GM18526 (cell line): ENCODE results near the gene NCCRP1.

Experiments used
- POLR2A ChIP-seq: IDR thresholded peaks from 3 replicates; pipeline ENCODE4 v1.6.1; 2011; ENCODE audit not compliant: insufficient read length; ENCODE audit errors: extremely low read depth

The NCCRP1 gene

DNA sequence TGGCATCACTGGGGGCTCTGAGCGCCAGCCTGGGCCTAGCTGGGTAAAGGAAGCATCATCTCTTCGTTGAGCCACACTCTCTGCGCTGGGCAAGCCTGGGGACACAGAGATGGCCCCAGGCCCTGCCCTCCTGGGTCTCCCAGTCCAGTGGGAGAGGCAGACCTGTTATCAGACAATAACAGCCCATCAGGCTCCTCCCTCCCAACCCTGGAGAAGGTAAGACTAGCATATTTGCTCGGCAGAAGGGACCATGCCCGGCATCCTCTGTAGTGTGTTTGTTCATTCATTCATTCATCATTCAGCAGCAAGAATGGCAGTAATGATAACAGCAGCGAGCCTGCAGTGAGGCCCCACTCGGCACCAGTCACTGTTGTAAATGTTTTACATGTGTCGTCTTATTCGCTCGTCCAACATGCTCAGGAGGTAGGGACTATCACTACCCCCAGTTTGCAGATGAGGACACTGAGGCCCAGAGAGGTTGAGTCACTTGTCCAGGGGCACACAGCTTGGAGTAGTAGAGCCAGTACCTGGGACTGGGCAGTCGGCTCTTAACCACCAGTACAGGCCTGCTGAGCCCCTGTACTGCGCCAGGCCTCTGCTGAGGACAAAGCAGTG, 38.0 kb upstream of the NCCRP1 start:
- TF ChIP-seq POLR2A: no peak

DNA sequence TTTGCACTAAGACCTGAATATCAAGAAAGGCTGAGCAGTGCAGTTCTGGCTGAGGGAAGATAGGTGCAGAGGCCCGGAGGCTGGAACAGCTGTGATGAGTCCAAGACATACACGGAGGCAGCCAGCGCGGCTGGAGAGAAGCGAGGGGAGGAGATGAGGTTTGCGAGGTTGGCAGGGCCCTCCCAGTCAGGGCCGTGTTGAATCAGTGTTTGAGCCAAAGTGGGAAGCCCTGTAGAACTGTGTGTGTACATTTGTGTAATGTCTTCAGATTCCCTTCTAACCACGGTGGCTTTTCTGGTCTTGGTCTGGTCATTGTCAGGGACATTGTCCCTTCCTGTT, 36.3 kb upstream of the NCCRP1 start:
- no peak for TF ChIP-seq POLR2A

GRCh38 chr19:39160889-39161672, 35.7 kb upstream of the NCCRP1 start:
- TF ChIP-seq POLR2A: no peak

DNA sequence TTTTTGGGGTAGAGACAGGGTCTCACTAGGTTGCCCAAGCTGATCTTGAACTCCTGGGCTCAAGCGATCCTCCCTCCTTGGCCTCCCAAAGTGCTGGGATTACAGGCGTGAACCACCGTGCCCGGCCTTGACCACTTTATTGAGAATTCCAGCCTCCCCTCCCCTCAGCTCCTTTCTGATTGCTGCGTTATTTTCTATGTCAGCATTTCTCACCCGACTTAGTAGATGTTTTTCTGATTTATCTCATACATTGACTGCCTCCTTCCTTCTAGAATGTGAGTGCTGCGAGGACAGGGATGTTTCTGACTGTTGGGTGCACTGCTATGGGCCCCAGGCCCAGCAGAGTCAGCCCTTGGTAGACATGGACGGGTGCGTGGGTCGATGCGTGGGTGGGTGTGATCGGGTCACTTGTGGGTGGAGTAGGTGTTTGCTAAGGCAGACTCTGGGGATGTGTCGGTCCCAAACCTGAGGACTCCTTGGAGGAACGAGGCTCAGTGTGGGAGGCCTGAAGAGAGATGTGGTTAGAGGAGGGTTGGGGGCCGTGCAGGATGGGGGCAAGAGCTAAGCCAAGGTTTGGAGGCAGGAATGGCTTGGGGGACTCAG, 34.2 kb upstream of the NCCRP1 start:
- TF ChIP-seq POLR2A: no peak

- no peak for TF ChIP-seq POLR2A
These were observed 33.1 kb upstream of the NCCRP1 start for GRCh38 chr19:39163621-39164020.

DNA sequence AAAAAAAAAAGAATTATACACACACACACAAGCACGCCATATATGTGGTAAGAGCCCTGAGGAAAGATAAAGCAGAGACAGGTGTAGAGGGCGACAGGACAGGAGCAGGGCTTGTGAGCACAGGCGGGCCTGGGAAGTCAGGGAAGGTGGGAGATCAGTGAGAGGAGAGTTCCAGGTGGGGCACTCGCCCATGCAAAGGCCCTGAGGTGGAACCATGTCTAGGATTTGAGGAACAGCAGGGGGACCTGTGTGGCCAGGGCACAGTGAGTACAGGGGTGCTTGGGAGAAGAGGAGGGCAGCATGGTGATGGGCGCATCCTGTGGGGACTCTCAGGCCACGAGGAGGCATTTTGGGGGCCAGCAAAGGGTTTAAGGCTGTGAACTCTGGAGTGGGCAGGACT, 32.5 kb upstream of the NCCRP1 start:
- TF ChIP-seq POLR2A: no peak

DNA sequence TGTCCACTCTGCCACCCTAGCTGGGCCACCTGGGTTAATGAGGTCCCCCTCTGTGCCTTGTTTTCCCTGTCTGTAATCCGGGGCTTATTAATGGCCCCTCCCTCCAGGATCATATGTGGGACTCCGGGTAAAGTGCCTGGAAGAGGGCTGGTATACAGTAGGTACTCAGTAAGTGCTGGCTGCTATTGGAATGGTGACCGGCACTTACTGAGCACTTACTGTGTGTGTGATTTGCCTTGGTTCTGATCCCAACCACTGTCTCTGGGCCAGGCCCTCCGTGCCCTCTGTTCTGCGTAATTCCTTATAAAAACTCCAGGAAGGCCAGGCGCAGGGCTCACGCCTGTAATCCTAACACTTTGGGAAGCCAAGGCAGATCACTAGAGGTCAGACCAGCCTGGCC, 30.9 kb upstream of the NCCRP1 start:
- TF ChIP-seq POLR2A: no peak

DNA sequence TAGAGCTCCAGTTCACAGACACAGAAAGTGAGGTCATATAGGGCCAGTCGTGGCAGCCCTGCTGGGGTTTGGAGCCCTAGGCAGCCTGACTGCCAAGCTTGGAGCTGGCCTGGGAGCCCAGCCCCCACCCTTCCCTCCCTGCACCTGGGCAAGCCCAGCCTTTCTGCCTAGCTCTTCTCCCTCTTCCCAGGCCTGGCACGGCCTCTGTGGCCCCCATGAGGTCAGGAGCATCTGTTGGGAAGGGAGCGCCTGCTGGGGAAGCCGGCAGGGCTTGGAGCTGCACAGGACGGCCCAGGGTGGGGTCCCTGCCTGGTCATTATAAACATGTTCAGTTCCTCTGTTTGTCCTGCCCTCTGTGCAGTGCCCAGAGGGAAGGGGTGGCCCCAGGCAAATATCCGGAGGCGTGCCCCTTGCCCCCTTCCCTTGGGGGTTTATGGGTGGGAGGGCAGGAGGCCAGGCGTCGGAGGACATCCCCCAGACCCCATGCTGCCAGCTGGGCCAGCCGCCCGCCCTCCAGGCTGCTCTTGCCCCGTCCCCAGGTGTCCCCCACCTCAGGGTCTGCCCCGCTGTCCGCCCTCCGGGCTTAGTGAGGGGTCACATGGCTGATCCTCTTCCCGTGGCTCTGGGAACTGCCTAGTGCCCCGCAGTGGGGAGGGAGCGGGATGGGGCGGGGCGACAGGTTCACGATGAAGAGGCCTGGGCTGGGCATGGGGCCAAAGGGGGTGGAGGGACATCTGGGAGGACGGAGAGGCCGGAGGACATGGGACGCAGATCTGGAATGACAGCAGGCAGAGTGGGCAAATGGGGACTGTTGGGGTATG, 30.0 kb upstream of the NCCRP1 start:
- no peak for TF ChIP-seq POLR2A

DNA sequence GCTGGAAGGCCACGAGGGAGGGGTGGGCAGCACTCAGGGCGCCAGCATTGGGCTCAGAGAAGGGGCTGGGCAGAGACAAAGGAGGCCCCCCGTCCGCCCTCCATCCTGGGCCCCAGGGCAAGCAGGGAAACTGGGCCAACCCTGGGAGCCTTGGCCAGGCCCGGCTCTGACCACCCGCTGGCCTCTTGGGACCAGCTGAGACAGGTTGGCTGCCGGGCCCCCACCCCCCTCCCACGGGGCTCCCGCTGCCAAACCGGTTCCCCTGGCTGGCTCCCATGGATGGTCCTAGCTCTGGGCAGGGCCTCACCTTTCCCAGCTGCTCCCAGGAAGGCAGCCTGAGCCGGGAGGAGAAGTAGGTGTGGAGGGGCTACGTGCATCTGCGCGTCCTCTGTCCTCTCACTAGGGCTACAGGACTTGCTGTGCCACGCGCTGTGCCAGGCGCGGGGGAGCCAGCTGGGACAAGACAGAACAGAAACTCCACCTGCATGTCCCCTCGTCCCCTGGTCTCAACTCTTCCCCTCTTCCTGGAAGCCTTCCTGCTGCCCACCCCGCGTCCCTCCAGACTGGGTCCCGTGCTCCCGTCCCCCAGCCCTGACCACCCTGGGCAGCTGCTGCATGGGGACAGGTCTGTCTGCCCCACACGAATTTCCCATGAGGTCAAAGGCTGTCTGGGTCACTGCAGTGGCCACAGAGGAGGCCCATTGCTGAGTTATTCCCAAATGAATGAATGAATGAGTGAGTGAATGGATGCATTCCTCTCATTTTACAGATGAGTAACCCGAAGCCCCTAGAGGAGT, 29.1 kb upstream of the NCCRP1 start:
- no peak for TF ChIP-seq POLR2A

GRCh38 chr19:39168258-39169142, 28.3 kb upstream of the NCCRP1 start:
- TF ChIP-seq POLR2A: no peak

GRCh38 chr19:39169143-39169810, 27.5 kb upstream of the NCCRP1 start:
- TF ChIP-seq POLR2A: no peak

DNA sequence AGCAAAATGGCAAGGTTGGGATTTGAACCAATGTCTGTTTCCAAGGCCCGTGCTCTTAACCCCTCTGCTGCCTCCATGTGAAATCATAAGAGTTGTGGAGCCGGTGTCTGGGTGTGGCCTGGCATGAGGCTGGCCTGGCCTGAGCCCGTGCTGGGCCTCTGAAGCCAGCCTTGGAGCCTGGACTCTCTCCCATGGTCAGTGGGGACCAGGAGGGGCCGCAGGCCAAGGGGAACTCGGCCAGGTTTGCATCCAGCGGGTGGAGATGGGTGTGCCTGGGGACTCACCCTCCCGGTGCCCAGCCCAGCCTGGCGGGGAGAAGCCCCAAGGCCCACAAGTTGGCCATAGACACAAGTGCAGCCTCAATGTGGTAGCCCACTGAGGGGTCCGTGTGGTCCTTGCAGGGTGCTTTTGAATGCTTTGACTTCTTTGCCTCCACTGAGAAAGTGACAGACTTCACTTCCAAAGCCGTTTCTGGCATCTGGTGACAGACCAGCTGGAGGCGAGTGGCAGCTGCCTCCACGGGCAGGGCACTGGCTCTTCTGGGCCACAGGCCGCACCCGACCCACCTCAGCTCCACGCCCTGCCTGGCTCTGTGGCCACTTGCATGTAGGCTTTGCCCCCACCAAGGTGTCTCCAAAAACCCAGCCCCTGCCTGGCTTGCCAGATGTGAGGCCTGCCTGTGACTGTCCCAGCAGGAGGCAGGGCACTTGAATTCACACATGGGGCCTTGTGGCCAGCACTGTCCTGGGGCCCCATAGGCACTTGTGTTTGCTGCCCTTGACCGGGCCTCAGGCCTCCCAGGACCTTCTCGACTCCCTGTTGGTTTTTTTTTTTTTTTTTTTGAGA, 26.2 kb upstream of the NCCRP1 start:
- TF ChIP-seq POLR2A: no peak
